Ovary (tissue), 1 donor: ENCODE data around the gene CCDC149.

Source experiments
- EP300 ChIP-seq: sonication (generic); formaldehyde crosslinking; IDR thresholded peaks from one replicate; pipeline ENCODE4 v1.6.1; 2017; ENCODE audit warnings: antibody characterized with exemption
- POLR2A ChIP-seq: fragments of 450-650 bp; IDR thresholded peaks from one replicate; pipeline ENCODE4 v1.6.1; 2017; ENCODE audit warnings: antibody characterized with exemption, mild to moderate bottlenecking, moderate library complexity

GRCh38 chr4:24935856-24936255 lies 23.0 kb upstream of the CCDC149 start:
- TF ChIP-seq EP300 (no peak), POLR2A (no peak)
